Panc1 (cell line): ENCODE results near the gene ZNF366. TPM values are rescaled to one million over a fixed set of nuclear protein-coding genes. Genes with fewer than 3 reads are reported as not detected.

ENCODE experiments used
- ATAC-seq: fragments of 200-7000 bp; cut with Tn5 transposase; 2 replicates; pipeline ENCODE4 v1.9.1; 2020; ENCODE audit warnings: mild to moderate bottlenecking, moderate library complexity
- BruUV-seq: library from RNA; stranded (reverse); fragments of 400-500 nt; replicated peaks from 2 replicates; lab custom pipeline; 2021; lab: Mats Ljungman, UMichigan
- CTCF ChIA-PET: fragments of 300-600 bp; sonication (Branson Sonifier 250); formaldehyde crosslinking; loops from one replicate; lab custom pipeline; 2022; ENCODE audit warnings: antibody characterized with exemption; lab: Charles Lee
- POLR2A ChIA-PET: fragments of 300-600 bp; sonication (Branson Sonifier 250); formaldehyde crosslinking; loops from one replicate; lab custom pipeline; 2022; ENCODE audit warnings: antibody characterized with exemption; lab: Charles Lee
- DNase-seq: peaks from one replicate; pipeline ENCODE4 v3.0.0-alpha.2; 2010; ENCODE audit warnings: low read depth, low spot score
- H3K27ac ChIP-seq: 2 replicates; pipeline ENCODE4 v1.5.1; 2011; ENCODE audit warnings: mild to moderate bottlenecking, low read length, inconsistent platforms
- H3K27me3 ChIP-seq: fragments of 200-500 bp; sonication (Bioruptor generic); 2 replicates; pipeline ENCODE4 v1.6.0; 2014; ENCODE audit warnings: low read length, inconsistent platforms; ENCODE audit not compliant: control insufficient read depth, insufficient read depth
- H3K36me3 ChIP-seq: fragments of 200-500 bp; sonication (Bioruptor generic); 2 replicates; pipeline ENCODE4 v1.5.1; 2014; ENCODE audit warnings: inconsistent platforms, mild to moderate bottlenecking, low read length, moderate library complexity; ENCODE audit not compliant: control insufficient read depth, insufficient read depth
- H3K4me1 ChIP-seq: 2 replicates; pipeline ENCODE4 v1.5.1; 2011; ENCODE audit warnings: inconsistent platforms, mild to moderate bottlenecking, low read length, moderate library complexity; ENCODE audit not compliant: control insufficient read depth, insufficient read depth
- H3K4me3 ChIP-seq, 2 experiments: 2 replicates each; pipeline ENCODE4 v1.5.1; 2011 to 2012; ENCODE audit warnings: low read depth in 2 of 2, low read length in 2 of 2, mild to moderate bottlenecking in 2 of 2, inconsistent platforms in 1 of 2, moderate library complexity in 1 of 2
- H3K9me3 ChIP-seq: fragments of 200-500 bp; sonication (Bioruptor generic); 2 replicates; pipeline ENCODE4 v1.5.1; 2014; ENCODE audit warnings: low read depth, mild to moderate bottlenecking, inconsistent platforms, low read length, moderate library complexity; ENCODE audit not compliant: control insufficient read depth, insufficient read depth
- POLR2AphosphoS5 ChIP-seq: IDR thresholded peaks from 2 replicates; pipeline ENCODE4 v1.6.1; 2012; ENCODE audit warnings: mild to moderate bottlenecking, low read depth, low read length, moderate library complexity
- SIN3A ChIP-seq: IDR thresholded peaks from 2 replicates; pipeline ENCODE4 v1.6.1; 2012; ENCODE audit warnings: low read depth, mild to moderate bottlenecking, low read length, moderate library complexity, borderline replicate concordance; ENCODE audit not compliant: insufficient read depth
- TCF7L2 ChIP-seq: IDR thresholded peaks from 2 replicates; pipeline ENCODE4 v1.6.1; 2011; ENCODE audit warnings: mild to moderate bottlenecking, low read depth, low read length, inconsistent platforms
- in situ Hi-C: cut with HindIII; loops from 2 replicates; pipeline ENCODE4 v1.10.0; 2016; ENCODE audit warnings: low sequenced_read_pairs, low pct_unique_long_range_greater_than_20kb
- intact Hi-C: fragments of 100-400 bp; cut with micrococcal nuclease; formaldehyde crosslinking; loops from one replicate; pipeline ENCODE4 v1.10.0; 2022; ENCODE audit not compliant: unreplicated experiment
- total RNA-seq: library from RNA; stranded (reverse); gene quantifications from one replicate; pipeline ENCODE4 v1.2.1, GENCODE V29; 2021; ENCODE audit not compliant: unreplicated experiment
- TF ChIP-seq, protein P1 (sequence below): fragments of 450-650 bp; IDR thresholded peaks from 2 replicates; pipeline ENCODE4 v1.5.1; 2017; ENCODE audit warnings: mild to moderate bottlenecking
- TF ChIP-seq, protein P2 (sequence below), 2 experiments: IDR thresholded peaks; 2 replicates each; pipeline ENCODE4 v1.6.1; 2011 to 2012; ENCODE audit warnings: low read depth in 2 of 2, control low read depth in 1 of 2, low read length in 1 of 2, mild to moderate bottlenecking in 1 of 2, moderate library complexity in 1 of 2; ENCODE audit not compliant: insufficient read depth in 1 of 2

Gene ZNF366
- total RNA-seq, 1 experiment from 2014 or later = not detected

DNA sequence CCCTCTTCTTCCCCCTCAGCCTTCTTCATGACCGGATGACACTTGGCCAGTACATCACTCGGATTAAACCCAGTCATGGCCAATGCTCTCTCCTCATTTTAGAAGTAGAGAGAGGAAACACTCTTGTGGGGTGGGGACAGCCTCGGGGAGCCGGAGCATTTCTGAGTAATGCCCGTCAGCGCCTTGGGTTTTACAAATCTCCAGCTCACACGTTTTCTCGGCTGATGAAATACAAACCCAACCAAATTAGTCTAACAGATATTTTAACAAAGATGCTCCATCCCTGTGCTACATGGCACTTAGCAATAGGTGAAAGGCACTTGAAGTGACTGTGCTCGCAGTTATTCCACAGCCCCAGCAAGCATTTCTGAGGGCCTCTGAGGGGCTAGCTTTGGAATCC, 51.7 kb downstream of the ZNF366 start:
- BruUV-seq = no TSS peak
- no peaks in the 10 kb centered on the region for H3K36me3 ChIP-seq
- POLR2A ChIA-PET = no interaction called here

DNA sequence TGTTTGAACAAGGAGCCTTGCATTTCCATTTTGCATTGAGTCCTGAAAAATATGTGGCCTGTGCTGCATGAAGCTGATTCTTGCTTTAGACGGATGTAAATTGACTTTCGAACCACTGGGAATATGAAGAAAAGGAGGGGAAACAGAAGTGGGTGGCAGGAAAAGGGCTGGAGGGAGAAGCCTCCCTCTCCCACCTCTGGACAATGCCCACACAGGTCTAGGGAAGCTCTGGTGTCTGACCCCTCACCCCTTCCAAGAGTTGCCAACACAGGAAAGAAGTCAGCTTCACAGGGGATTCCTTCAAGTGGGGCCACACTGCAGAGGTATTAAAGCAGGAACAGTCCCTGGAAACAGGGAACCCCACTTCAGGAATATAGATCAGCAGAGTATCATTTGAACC, 52.2 kb downstream of the ZNF366 start:
- H3K36me3 ChIP-seq = no peaks in the 10 kb centered on the region
- POLR2A ChIA-PET = no interaction called here
- H3K9me3 ChIP-seq = no peaks in the 10 kb centered on the region
- no peak overlapping the region for H3K27ac ChIP-seq
- H3K4me3 ChIP-seq = no peak overlapping the region
- CTCF ChIA-PET = no interaction called here
- in situ Hi-C loops (no loop called here), intact Hi-C loops (no loop called here)
- TF ChIP-seq, protein P1, sequence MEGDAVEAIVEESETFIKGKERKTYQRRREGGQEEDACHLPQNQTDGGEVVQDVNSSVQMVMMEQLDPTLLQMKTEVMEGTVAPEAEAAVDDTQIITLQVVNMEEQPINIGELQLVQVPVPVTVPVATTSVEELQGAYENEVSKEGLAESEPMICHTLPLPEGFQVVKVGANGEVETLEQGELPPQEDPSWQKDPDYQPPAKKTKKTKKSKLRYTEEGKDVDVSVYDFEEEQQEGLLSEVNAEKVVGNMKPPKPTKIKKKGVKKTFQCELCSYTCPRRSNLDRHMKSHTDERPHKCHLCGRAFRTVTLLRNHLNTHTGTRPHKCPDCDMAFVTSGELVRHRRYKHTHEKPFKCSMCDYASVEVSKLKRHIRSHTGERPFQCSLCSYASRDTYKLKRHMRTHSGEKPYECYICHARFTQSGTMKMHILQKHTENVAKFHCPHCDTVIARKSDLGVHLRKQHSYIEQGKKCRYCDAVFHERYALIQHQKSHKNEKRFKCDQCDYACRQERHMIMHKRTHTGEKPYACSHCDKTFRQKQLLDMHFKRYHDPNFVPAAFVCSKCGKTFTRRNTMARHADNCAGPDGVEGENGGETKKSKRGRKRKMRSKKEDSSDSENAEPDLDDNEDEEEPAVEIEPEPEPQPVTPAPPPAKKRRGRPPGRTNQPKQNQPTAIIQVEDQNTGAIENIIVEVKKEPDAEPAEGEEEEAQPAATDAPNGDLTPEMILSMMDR = no peak
- ATAC-seq = no peak
- no peaks in the 10 kb centered on the region for H3K27me3 ChIP-seq
- no TSS peak for BruUV-seq
- no peak for DNase-seq
- peaks cover 6% of the 10 kb centered on the region for H3K4me1 ChIP-seq

More for the DNA sequence above, 51.7 kb downstream of the ZNF366 start:
- Histone ChIP-seq H3K27ac (no peak overlapping the region), H3K4me1 (peaks cover 6% of the 10 kb centered on the region), H3K4me3 (no peak overlapping the region), H3K9me3 (no peaks in the 10 kb centered on the region), H3K27me3 (no peaks in the 10 kb centered on the region)
- intact Hi-C loops = no loop called here
- no peak for ATAC-seq
- no peak for TF ChIP-seq SIN3A
- no peak for TF ChIP-seq POLR2AphosphoS5
- TF ChIP-seq, protein P2, sequence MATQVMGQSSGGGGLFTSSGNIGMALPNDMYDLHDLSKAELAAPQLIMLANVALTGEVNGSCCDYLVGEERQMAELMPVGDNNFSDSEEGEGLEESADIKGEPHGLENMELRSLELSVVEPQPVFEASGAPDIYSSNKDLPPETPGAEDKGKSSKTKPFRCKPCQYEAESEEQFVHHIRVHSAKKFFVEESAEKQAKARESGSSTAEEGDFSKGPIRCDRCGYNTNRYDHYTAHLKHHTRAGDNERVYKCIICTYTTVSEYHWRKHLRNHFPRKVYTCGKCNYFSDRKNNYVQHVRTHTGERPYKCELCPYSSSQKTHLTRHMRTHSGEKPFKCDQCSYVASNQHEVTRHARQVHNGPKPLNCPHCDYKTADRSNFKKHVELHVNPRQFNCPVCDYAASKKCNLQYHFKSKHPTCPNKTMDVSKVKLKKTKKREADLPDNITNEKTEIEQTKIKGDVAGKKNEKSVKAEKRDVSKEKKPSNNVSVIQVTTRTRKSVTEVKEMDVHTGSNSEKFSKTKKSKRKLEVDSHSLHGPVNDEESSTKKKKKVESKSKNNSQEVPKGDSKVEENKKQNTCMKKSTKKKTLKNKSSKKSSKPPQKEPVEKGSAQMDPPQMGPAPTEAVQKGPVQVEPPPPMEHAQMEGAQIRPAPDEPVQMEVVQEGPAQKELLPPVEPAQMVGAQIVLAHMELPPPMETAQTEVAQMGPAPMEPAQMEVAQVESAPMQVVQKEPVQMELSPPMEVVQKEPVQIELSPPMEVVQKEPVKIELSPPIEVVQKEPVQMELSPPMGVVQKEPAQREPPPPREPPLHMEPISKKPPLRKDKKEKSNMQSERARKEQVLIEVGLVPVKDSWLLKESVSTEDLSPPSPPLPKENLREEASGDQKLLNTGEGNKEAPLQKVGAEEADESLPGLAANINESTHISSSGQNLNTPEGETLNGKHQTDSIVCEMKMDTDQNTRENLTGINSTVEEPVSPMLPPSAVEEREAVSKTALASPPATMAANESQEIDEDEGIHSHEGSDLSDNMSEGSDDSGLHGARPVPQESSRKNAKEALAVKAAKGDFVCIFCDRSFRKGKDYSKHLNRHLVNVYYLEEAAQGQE (IDR thresholded peaks at IDR 0.05; ENCODE audit: insufficient read depth in 1 of 2, low read depth in 2 of 2, low read length in 1 of 2) = no peak
- no peak for TF ChIP-seq TCF7L2
- TF ChIP-seq, protein P1 = no peak
- CTCF ChIA-PET = no interaction called here
- no peak for DNase-seq
- in situ Hi-C loops = no loop called here
